Measurements from ENCODE around the gene GJB2. TPM values are rescaled to one million over a fixed set of nuclear protein-coding genes. Genes with fewer than 3 reads are reported as not detected.

GJB2 gene
- total RNA-seq, 1 experiment from 2014 or later, result 0.75 TPM

GRCh38 chr13:20191311-20192157, 1.2 kb downstream of the GJB2 start:
- POLR2A ChIA-PET, result no interaction called here

GRCh38 chr13:20190481-20191310, 2.0 kb downstream of the GJB2 start:
- peaks cover 25% of the 10 kb centered on the region for H3K27me3 Mint-ChIP-seq (ENCODE audit: insufficient read depth, unreplicated experiment)
- BruUV-seq (replicated peaks), result no TSS peak
- no peak overlapping the region for H3K4me3 Mint-ChIP-seq (ENCODE audit: unreplicated experiment)
- TF ChIP-seq CTCF (IDR thresholded peaks at IDR 0.05; ENCODE audit: insufficient read depth in 1 of 2, low read depth in 1 of 2, low read length in 1 of 2, severe bottlenecking in 1 of 2, unreplicated experiment in 1 of 2), result no peak
- H3K36me3 Mint-ChIP-seq (ENCODE audit: insufficient read depth, unreplicated experiment), result no peaks in the 10 kb centered on the region
- no peaks in the 10 kb centered on the region for H3K9me3 Mint-ChIP-seq (ENCODE audit: unreplicated experiment)
- POLR2A ChIA-PET, result no interaction called here
- no peaks in the 10 kb centered on the region for H3K4me1 Mint-ChIP-seq (ENCODE audit: low read depth, unreplicated experiment)
- CTCF ChIA-PET, result no interaction called here
- Histone ChIP-seq H3K4me3 (ENCODE audit: low read depth, low read length) (no peak overlapping the region), H3K4me1 (0 out of 2 replicates have a peak, but pooled peaks cover 6% of the 10 kb centered on the region), H3K27me3 (replicated peaks; ENCODE audit: control insufficient read depth, insufficient read depth, low read length) (peaks cover 1% of the 10 kb centered on the region), H3K9me3 (no peaks in the 10 kb centered on the region), H3K36me3 (ENCODE audit: control insufficient read depth, insufficient read depth, low read length) (no peaks in the 10 kb centered on the region)
- intact Hi-C loops (cut with micrococcal nuclease; ENCODE audit: unreplicated experiment), result no loop called here
- H3K27ac Mint-ChIP-seq (ENCODE audit: unreplicated experiment), result no peak overlapping the region
- DNase-seq, result no peak

More at GRCh38 chr13:20191311-20192157, 1.2 kb downstream of the GJB2 start:
- Mint-ChIP-seq H3K27ac (ENCODE audit: unreplicated experiment) (no peak overlapping the region), H3K4me3 (ENCODE audit: unreplicated experiment) (peak overlapping the region; percentile 70), H3K4me1 (ENCODE audit: low read depth, unreplicated experiment) (no peaks in the 10 kb centered on the region), H3K36me3 (ENCODE audit: insufficient read depth, unreplicated experiment) (no peaks in the 10 kb centered on the region), H3K9me3 (ENCODE audit: unreplicated experiment) (no peaks in the 10 kb centered on the region), H3K27me3 (ENCODE audit: insufficient read depth, unreplicated experiment) (peaks cover 27% of the 10 kb centered on the region)
- 0 out of 2 replicates have a peak, but pooled peaks cover 6% of the 10 kb centered on the region for H3K4me1 ChIP-seq
- no peaks in the 10 kb centered on the region for H3K36me3 ChIP-seq (ENCODE audit: control insufficient read depth, insufficient read depth, low read length)
- DNase-seq, result peak in 1 of 2 experiments; percentile 17
- CTCF ChIA-PET, result interaction anchor here (0.6 to 0.8 kb wide), 2 partner anchors 183 to 298 kb away, joined by 3 read pairs; no protein-coding TSS in a partner anchor
- H3K9me3 ChIP-seq, result no peaks in the 10 kb centered on the region
- H3K4me3 ChIP-seq (ENCODE audit: low read depth, low read length), result peak overlapping the region; percentile 52
- no peak for TF ChIP-seq CTCF (IDR thresholded peaks at IDR 0.05; ENCODE audit: insufficient read depth in 1 of 2, low read depth in 1 of 2, low read length in 1 of 2, severe bottlenecking in 1 of 2, unreplicated experiment in 1 of 2)
- H3K27me3 ChIP-seq (replicated peaks; ENCODE audit: control insufficient read depth, insufficient read depth, low read length), result peaks cover 1% of the 10 kb centered on the region
- intact Hi-C loops (cut with micrococcal nuclease; ENCODE audit: unreplicated experiment), result no loop called here
- BruUV-seq (replicated peaks), result no TSS peak

- DNase-seq, result no peak
- H3K36me3 Mint-ChIP-seq (ENCODE audit: insufficient read depth, unreplicated experiment), result no peaks in the 10 kb centered on the region
- ChIA-PET CTCF (interaction anchor here (0.5 to 1.2 kb wide), 3 partner anchors 11 to 151 kb away, joined by 3 read pairs; no protein-coding TSS in a partner anchor), POLR2A (no interaction called here)
- TF ChIP-seq CTCF (IDR thresholded peaks at IDR 0.05; ENCODE audit: insufficient read depth in 1 of 2, low read depth in 1 of 2, low read length in 1 of 2, severe bottlenecking in 1 of 2, unreplicated experiment in 1 of 2), result no peak
- H3K4me3 ChIP-seq (ENCODE audit: low read depth, low read length), result no peak overlapping the region
- intact Hi-C loops (cut with micrococcal nuclease; ENCODE audit: unreplicated experiment), result no loop called here
- H3K4me1 Mint-ChIP-seq (ENCODE audit: low read depth, unreplicated experiment), result no peaks in the 10 kb centered on the region
- 0 out of 2 replicates have a peak, but pooled peaks cover 6% of the 10 kb centered on the region for H3K4me1 ChIP-seq
- H3K9me3 ChIP-seq, result no peaks in the 10 kb centered on the region
- BruUV-seq (replicated peaks), result no TSS peak
- H3K4me3 Mint-ChIP-seq (ENCODE audit: unreplicated experiment), result no peak overlapping the region
- H3K27me3 Mint-ChIP-seq (ENCODE audit: insufficient read depth, unreplicated experiment), result peaks cover 20% of the 10 kb centered on the region
- no peak overlapping the region for H3K27ac Mint-ChIP-seq (ENCODE audit: unreplicated experiment)
- no peaks in the 10 kb centered on the region for H3K36me3 ChIP-seq (ENCODE audit: control insufficient read depth, insufficient read depth, low read length)
- no peaks in the 10 kb centered on the region for H3K9me3 Mint-ChIP-seq (ENCODE audit: unreplicated experiment)
- no peaks in the 10 kb centered on the region; the same call in 1 of the 2 replicates for H3K27me3 ChIP-seq (replicated peaks; ENCODE audit: control insufficient read depth, insufficient read depth, low read length)
These were observed 2.7 kb downstream of the GJB2 start for GRCh38 chr13:20190076-20190475.
